Progenitor cell of endocrine pancreas (in vitro differentiated cells): ENCODE measurements around the gene C16orf89. TPM values are rescaled to one million over a fixed set of nuclear protein-coding genes. Genes with fewer than 3 reads are reported as not detected.

Source experiments
- DNase-seq: peaks from one replicate; pipeline ENCODE4 v3.0.0; 2021; ENCODE audit warnings: low spot score; ENCODE audit not compliant: unreplicated experiment
- H3K27ac Mint-ChIP-seq: 2 replicates; pipeline ENCODE4 v1.8.0; 2021; ENCODE audit warnings: mild to moderate bottlenecking, moderate library complexity, mixed read lengths
- H3K27me3 Mint-ChIP-seq: 2 replicates; pipeline ENCODE4 v1.8.0; 2021; ENCODE audit warnings: mixed read lengths
- H3K36me3 Mint-ChIP-seq: 2 replicates; pipeline ENCODE4 v1.8.0; 2022; ENCODE audit warnings: mixed read lengths; ENCODE audit not compliant: insufficient read depth
- H3K4me1 Mint-ChIP-seq: 2 replicates; pipeline ENCODE4 v1.8.0; 2021; ENCODE audit warnings: low read depth, mixed read lengths
- H3K4me3 Mint-ChIP-seq: 2 replicates; pipeline ENCODE4 v1.8.0; 2021; ENCODE audit warnings: low read depth, mild to moderate bottlenecking, moderate library complexity, mixed read lengths
- H3K9me3 Mint-ChIP-seq: 2 replicates; pipeline ENCODE4 v1.8.0; 2021; ENCODE audit warnings: low read depth, mixed read lengths
- CTCF ChIP-seq: fragments of 200-600 bp; sonication (generic); IDR thresholded peaks from one replicate; pipeline ENCODE4 v1.5.0; 2021; ENCODE audit warnings: antibody characterized with exemption, mild to moderate bottlenecking; ENCODE audit not compliant: unreplicated experiment
- total RNA-seq: library from RNA; stranded (reverse); gene quantifications from 2 replicates; pipeline ENCODE4 v1.2.1, GENCODE V29; 2021

Gene C16orf89
- total RNA-seq, 1 donor from 2014 or later, result not detected

- DNase-seq, result no peak
- H3K4me3 Mint-ChIP-seq, result peak overlapping the region; percentile 96
- H3K27ac Mint-ChIP-seq, result peak overlapping the region; percentile 98
- H3K36me3 Mint-ChIP-seq, result peaks cover 5% of the 10 kb centered on the region
- H3K27me3 Mint-ChIP-seq, result peaks cover 3% of the 10 kb centered on the region
- TF ChIP-seq CTCF, result no peak
- peaks cover 1% of the 10 kb centered on the region for H3K4me1 Mint-ChIP-seq
- no peaks in the 10 kb centered on the region for H3K9me3 Mint-ChIP-seq
These were observed 5.6 kb upstream of the C16orf89 start for GRCh38 chr16:5071341-5071680.

GRCh38 chr16:5070431-5071186 lies 4.9 kb upstream of the C16orf89 start:
- TF ChIP-seq CTCF, result no peak
- H3K27me3 Mint-ChIP-seq, result peaks cover 3% of the 10 kb centered on the region
- H3K4me1 Mint-ChIP-seq, result peaks cover 1% of the 10 kb centered on the region
- H3K27ac Mint-ChIP-seq, result no peak overlapping the region
- DNase-seq, result no peak
- H3K4me3 Mint-ChIP-seq, result peak overlapping the region; percentile 39
- H3K9me3 Mint-ChIP-seq, result no peaks in the 10 kb centered on the region
- peaks cover 3% of the 10 kb centered on the region for H3K36me3 Mint-ChIP-seq

GRCh38 chr16:5069854-5070253 lies 4.1 kb upstream of the C16orf89 start:
- DNase-seq, result no peak
- Mint-ChIP-seq H3K27me3 (peaks cover 3% of the 10 kb centered on the region), H3K9me3 (no peaks in the 10 kb centered on the region), H3K4me3 (no peak overlapping the region), H3K36me3 (no peaks in the 10 kb centered on the region), H3K4me1 (peaks cover 1% of the 10 kb centered on the region), H3K27ac (no peak overlapping the region)
- TF ChIP-seq CTCF, result no peak

- H3K9me3 Mint-ChIP-seq, result no peaks in the 10 kb centered on the region
- H3K36me3 Mint-ChIP-seq, result no peaks in the 10 kb centered on the region
- H3K27ac Mint-ChIP-seq, result no peak overlapping the region
- no peak overlapping the region for H3K4me3 Mint-ChIP-seq
- H3K4me1 Mint-ChIP-seq, result peaks cover 1% of the 10 kb centered on the region
- DNase-seq, result no peak
- peaks cover 7% of the 10 kb centered on the region for H3K27me3 Mint-ChIP-seq
- TF ChIP-seq CTCF, result no peak
These were observed 3.3 kb upstream of the C16orf89 start for GRCh38 chr16:5069048-5069447.

- no peaks in the 10 kb centered on the region for H3K4me1 Mint-ChIP-seq
- no peak overlapping the region for H3K27ac Mint-ChIP-seq
- no peak overlapping the region for H3K4me3 Mint-ChIP-seq
- no peaks in the 10 kb centered on the region for H3K9me3 Mint-ChIP-seq
- TF ChIP-seq CTCF, result no peak
- DNase-seq, result no peak
- no peaks in the 10 kb centered on the region for H3K36me3 Mint-ChIP-seq
- peaks cover 12% of the 10 kb centered on the region for H3K27me3 Mint-ChIP-seq
These were observed 755 bp upstream of the C16orf89 start for GRCh38 chr16:5066511-5066910.
